HepG2 (cell line): ENCODE data around the gene APBA3. TPM values are rescaled to one million over a fixed set of nuclear protein-coding genes. Genes with fewer than 3 reads are reported as not detected.

Source experiments
- ATF2 ChIP-seq: sonication (generic); formaldehyde crosslinking; IDR thresholded peaks from 2 replicates; pipeline ENCODE4 v1.4.0; 2020; ENCODE audit warnings: missing genetic modification reagents
- ATM ChIP-seq: fragments of 450-650 bp; IDR thresholded peaks from 2 replicates; pipeline ENCODE4 v1.7.1; 2017; ENCODE audit warnings: mild to moderate bottlenecking, borderline replicate concordance
- ETV6 ChIP-seq: sonication (generic); formaldehyde crosslinking; conservative IDR thresholded peaks from 2 replicates; pipeline ENCODE4 v1.4.0; 2020; ENCODE audit warnings: missing genetic modification reagents
- NCOA1 ChIP-seq: sonication (generic); formaldehyde crosslinking; IDR thresholded peaks from 2 replicates; pipeline ENCODE4 v1.9.0; 2021; ENCODE audit warnings: missing genetic modification reagents
- NR0B2 ChIP-seq: sonication (generic); formaldehyde crosslinking; IDR thresholded peaks from 2 replicates; pipeline ENCODE4 v1.4.0; 2020; ENCODE audit warnings: mild to moderate bottlenecking, missing genetic modification reagents
- NR2F2 ChIP-seq: IDR thresholded peaks from 2 replicates; pipeline ENCODE4 v1.6.1; 2012; ENCODE audit warnings: low read depth, inconsistent platforms, borderline replicate concordance
- PAXIP1 ChIP-seq: sonication (generic); formaldehyde crosslinking; conservative IDR thresholded peaks from 2 replicates; pipeline ENCODE4 v1.4.0; 2020; ENCODE audit warnings: mild to moderate bottlenecking, missing genetic modification reagents, moderate library complexity
- PRPF4 ChIP-seq: fragments of 200-400 bp; formaldehyde crosslinking; IDR thresholded peaks from 2 replicates; pipeline ENCODE4 v1.6.1; 2016; ENCODE audit warnings: low read length, low read depth; ENCODE audit not compliant: poor library complexity, severe bottlenecking
- SRSF4 ChIP-seq: fragments of 200-400 bp; formaldehyde crosslinking; IDR thresholded peaks from one replicate; pipeline ENCODE4 v1.6.1; 2018; ENCODE audit warnings: mild to moderate bottlenecking, low read depth, low read length, moderate library complexity; ENCODE audit not compliant: poor library complexity, severe bottlenecking
- TRIM24 ChIP-seq: sonication (generic); formaldehyde crosslinking; IDR thresholded peaks from 2 replicates; pipeline ENCODE4 v1.8.0; 2022; ENCODE audit warnings: mild to moderate bottlenecking, missing genetic modification reagents
- USF2 ChIP-seq, 2 experiments: sonication (generic) in 1 of 2; formaldehyde crosslinking in 1 of 2; IDR thresholded peaks; 2 replicates each; pipeline versions ENCODE4 v1.5.1 to v1.6.1; 2011 to 2020; ENCODE audit warnings: borderline replicate concordance in 1 of 2, low read depth in 1 of 2, low read length in 1 of 2, mild to moderate bottlenecking in 1 of 2, missing genetic modification reagents in 1 of 2, moderate library complexity in 1 of 2
- ZMAT3 ChIP-seq: sonication (generic); formaldehyde crosslinking; conservative IDR thresholded peaks from 2 replicates; pipeline ENCODE4 v1.7.0; 2021; ENCODE audit warnings: missing genetic modification reagents
- ZNF383 ChIP-seq: sonication (generic); formaldehyde crosslinking; IDR thresholded peaks from 2 replicates; pipeline ENCODE4 v1.4.0; 2020; ENCODE audit warnings: missing genetic modification reagents, mild to moderate bottlenecking, borderline replicate concordance
- ZNF619 ChIP-seq: sonication (generic); formaldehyde crosslinking; IDR thresholded peaks from 2 replicates; pipeline ENCODE4 v1.4.0; 2020; ENCODE audit warnings: mild to moderate bottlenecking, missing genetic modification reagents
- ZNF691 ChIP-seq: sonication (generic); formaldehyde crosslinking; IDR thresholded peaks from 2 replicates; pipeline ENCODE4 v1.4.0; 2020; ENCODE audit warnings: missing genetic modification reagents, low read depth, mild to moderate bottlenecking, borderline replicate concordance
- ZNF784 ChIP-seq: sonication (generic); formaldehyde crosslinking; IDR thresholded peaks from 2 replicates; pipeline ENCODE4 v1.5.1; 2020; ENCODE audit warnings: missing genetic modification reagents, mild to moderate bottlenecking, borderline replicate concordance
- ZNF788 ChIP-seq: sonication (generic); formaldehyde crosslinking; IDR thresholded peaks from 2 replicates; pipeline ENCODE4 v1.5.0; 2020; ENCODE audit warnings: mild to moderate bottlenecking, missing genetic modification reagents, borderline replicate concordance
- ZNF83 ChIP-seq: sonication (generic); formaldehyde crosslinking; IDR thresholded peaks from 2 replicates; pipeline ENCODE4 v1.4.0; 2020; ENCODE audit warnings: missing genetic modification reagents, mild to moderate bottlenecking, borderline replicate concordance
- polyA plus RNA-seq, 8 experiments: library from polyadenylated mRNA; depleted of rRNA in 3 of 8; stranded (reverse) in 7 of 8; unstranded in 1 of 8; fragments of >200 nt; fragmentation: Illumina TruSeq in 4 of 8; extraction: Trizol in 4 of 8; gene quantifications; 2 replicates each; pipeline versions ENCODE4 v1.2.1 to v1.2.3, GENCODE V29; 2011 to 2016; ENCODE audit warnings: low read depth in 4 of 8, missing spikeins in 1 of 8, mixed read lengths in 1 of 8; ENCODE audit not compliant: insufficient read depth in 1 of 8
- total RNA-seq, 5 experiments: library from RNA; depleted of rRNA; stranded (reverse); fragments of >200 nt; fragmentation: Illumina TruSeq; extraction: Trizol; gene quantifications; 2 replicates each; pipeline ENCODE4 v1.2.3, GENCODE V29; 2016; ENCODE audit warnings: low read depth in 1 of 5

The APBA3 gene
- total and polyA plus RNA-seq, 2 of the 13 experiments (the other 11 are each of a cell fraction or from before 2014, with no cell fraction given): 14.2 to 14.3 TPM

GRCh38 chr19:3710265-3710812 lies 51.2 kb downstream of the APBA3 start (continued):
- peak; percentile 89 for TF ChIP-seq ZMAT3 (CRISPR knock-in tag)
- no peak; the same call in 1 of the 2 replicates for TF ChIP-seq NR2F2
- no peak for TF ChIP-seq USF2 (IDR thresholded peaks at IDR 0.05; ENCODE audit: low read depth, low read length)
- TF ChIP-seq USF2 (CRISPR knock-in tag; IDR thresholded peaks at IDR 0.05; ENCODE audit: borderline replicate concordance): no peak
- TF ChIP-seq ETV6 (CRISPR knock-in tag): 0 out of 2 replicates have a peak, but pooled peaks have one; percentile 53
- peak; percentile 69; the same call in 1 of the 2 replicates for TF ChIP-seq ATF2 (CRISPR knock-in tag)
- no peak for TF ChIP-seq ZNF83 (CRISPR knock-in tag)
- no peak for TF ChIP-seq TRIM24
- TF ChIP-seq ZNF788 (CRISPR knock-in tag): peak; percentile 91; the same call in 1 of the 2 replicates
- no peak for TF ChIP-seq NCOA1 (CRISPR knock-in tag)
- no peak for TF ChIP-seq ATM
- TF ChIP-seq PRPF4: peak; percentile 30
- peak; percentile 97 for TF ChIP-seq PAXIP1
- TF ChIP-seq ZNF691 (CRISPR knock-in tag): peak; percentile 79; the same call in 1 of the 2 replicates
- TF ChIP-seq ZNF784 (CRISPR knock-in tag): no peak
- TF ChIP-seq SRSF4: no peak
- no peak for TF ChIP-seq ZNF383
- 0 out of 2 replicates have a peak, but pooled peaks have one; percentile 44 for TF ChIP-seq NR0B2
- TF ChIP-seq ZNF619: peak; percentile 78; the same call in 1 of the 2 replicates
